ENCODE data around the gene PRCC. TPM values are rescaled to one million over a fixed set of nuclear protein-coding genes. Genes with fewer than 3 reads are reported as not detected.

The PRCC gene
- total and polyA plus RNA-seq, 12 donors = 35.9 to 137 (median 58.7) TPM

DNA sequence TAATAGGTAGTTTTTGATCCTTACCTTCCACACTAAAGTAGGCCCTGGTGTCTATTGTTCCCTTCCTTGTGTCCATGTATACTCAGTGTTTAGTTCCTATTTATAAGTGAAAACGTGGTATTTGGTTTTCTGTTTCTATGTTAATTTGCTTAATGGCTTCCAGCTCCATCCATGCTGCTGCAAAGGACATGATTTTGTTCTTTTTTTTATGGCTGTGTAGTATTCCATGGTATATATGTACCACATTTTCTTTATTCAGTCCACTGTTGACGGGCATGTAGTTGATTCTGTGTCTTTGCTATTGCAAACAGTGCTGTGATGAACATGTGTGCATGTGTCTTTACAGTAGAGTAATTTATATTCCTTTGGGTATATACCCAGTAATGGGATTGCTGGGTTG, 20.8 kb downstream of the PRCC start:
- WGBS, 4 donors = 93 to 99% (median 94%) methylated on average over 2 of the region's 2 CpGs
- Histone ChIP-seq H3K4me3 (no peak overlapping the region), H3K9me3 (replicated peaks in 1 of 3) (no peaks in the 10 kb centered on the region), H3K36me3 (replicated peaks in 1 of 2) (peaks cover 0 to 77% of the 10 kb centered on the region in 2 donors), H3K27me3 (no peaks in the 10 kb centered on the region), H3K4me1 (replicated peaks in 1 of 2) (no peaks in the 10 kb centered on the region), H3K27ac (no peak overlapping the region)
- intact Hi-C loops (cut with DNase I) = no loop called here
- DNase-seq = no peak
- TF ChIP-seq, protein P1, sequence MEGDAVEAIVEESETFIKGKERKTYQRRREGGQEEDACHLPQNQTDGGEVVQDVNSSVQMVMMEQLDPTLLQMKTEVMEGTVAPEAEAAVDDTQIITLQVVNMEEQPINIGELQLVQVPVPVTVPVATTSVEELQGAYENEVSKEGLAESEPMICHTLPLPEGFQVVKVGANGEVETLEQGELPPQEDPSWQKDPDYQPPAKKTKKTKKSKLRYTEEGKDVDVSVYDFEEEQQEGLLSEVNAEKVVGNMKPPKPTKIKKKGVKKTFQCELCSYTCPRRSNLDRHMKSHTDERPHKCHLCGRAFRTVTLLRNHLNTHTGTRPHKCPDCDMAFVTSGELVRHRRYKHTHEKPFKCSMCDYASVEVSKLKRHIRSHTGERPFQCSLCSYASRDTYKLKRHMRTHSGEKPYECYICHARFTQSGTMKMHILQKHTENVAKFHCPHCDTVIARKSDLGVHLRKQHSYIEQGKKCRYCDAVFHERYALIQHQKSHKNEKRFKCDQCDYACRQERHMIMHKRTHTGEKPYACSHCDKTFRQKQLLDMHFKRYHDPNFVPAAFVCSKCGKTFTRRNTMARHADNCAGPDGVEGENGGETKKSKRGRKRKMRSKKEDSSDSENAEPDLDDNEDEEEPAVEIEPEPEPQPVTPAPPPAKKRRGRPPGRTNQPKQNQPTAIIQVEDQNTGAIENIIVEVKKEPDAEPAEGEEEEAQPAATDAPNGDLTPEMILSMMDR (IDR thresholded peaks at IDR 0.05) = no peak
- TF ChIP-seq POLR2A (IDR thresholded peaks at IDR 0.05) = no peak

DNA sequence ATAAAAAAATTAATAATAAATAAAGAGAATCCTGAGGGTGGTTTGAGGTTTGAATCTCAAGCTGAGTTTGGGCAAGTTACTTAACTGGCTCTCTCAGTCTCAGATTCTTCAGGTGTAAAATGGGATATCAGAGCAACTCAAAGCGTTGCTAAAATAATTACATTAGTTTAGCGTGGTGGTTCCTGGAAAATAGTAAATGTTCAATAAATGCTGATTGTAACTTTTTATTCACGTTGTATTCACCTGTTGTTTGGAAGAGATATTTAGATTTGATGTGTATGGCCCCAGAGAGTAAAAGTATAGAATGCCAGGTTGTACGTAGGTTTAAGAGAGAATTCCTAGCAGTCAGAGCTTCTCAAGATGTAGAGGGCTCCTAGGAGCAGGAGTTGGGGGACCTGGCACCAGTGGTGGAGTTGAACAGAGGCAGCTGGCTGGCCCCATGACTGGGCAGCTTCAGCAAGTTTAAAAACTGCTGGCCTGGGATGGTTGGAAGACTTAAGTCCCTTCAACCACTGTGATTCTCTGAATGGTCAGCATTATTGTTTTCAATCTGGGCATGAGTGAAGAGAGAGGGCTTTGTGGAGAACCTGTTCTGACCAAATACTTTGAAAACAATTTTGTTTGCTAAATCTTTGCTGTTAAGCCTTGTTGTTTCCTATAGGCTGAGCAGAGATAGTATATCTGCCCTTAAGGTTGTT, 22.4 kb downstream of the PRCC start:
- Histone ChIP-seq H3K27ac (no peak overlapping the region), H3K4me3 (no peak overlapping the region), H3K4me1 (replicated peaks in 1 of 2) (no peaks in the 10 kb centered on the region), H3K27me3 (no peaks in the 10 kb centered on the region), H3K9me3 (replicated peaks in 1 of 3) (no peaks in the 10 kb centered on the region), H3K36me3 (replicated peaks in 1 of 2) (peaks cover 0 to 77% of the 10 kb centered on the region in 2 donors)
- no peak for DNase-seq
- WGBS, 4 donors = 81 to 93% (median 82%) methylated on average over 4 of the region's 4 CpGs
- intact Hi-C loops (cut with DNase I) = no loop called here
- TF ChIP-seq, protein P1 (IDR thresholded peaks at IDR 0.05) = no peak
- TF ChIP-seq POLR2A (IDR thresholded peaks at IDR 0.05) = no peak

DNA sequence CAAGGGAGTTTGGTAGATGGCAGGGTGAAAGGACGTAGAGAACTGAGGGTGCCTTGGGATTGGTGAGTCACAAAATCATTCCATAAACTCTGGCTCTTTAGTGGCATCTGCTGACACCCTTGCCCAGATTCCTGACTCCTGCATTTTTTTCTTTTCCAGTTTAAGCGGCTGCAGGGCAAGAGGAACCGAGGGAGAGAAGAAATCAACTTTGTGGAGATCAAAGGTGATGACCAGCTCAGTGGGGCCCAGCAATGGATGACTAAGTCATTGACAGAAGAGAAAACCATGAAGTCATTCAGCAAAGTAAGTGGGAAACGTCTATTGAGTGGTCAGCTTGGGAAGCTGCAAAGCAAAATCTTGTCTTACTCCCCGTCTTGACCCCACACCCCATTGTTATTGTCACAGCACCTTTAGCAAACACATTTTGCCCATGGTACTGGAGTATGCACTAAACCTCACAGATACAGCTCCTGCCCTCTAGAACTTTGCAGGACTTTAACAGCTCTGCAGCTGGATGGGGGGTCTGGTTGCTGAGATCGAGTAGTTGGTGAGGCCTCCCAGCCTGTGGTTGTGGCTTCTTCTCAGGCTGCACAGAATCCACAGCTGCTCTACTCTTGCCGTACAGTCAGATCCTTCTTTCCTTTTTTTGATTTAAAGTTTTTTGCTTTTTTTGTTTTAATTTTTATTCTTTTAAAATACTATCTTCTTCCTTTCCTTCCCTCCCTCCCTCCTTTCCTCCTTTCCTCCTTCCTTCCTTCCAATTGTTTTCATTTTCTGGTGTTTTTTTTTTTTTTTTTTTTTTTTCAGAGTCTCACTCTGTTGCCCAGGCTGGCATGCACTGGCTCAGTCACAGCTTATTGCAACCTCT, 27.4 kb downstream of the PRCC start:
- DNase-seq = no peak
- Histone ChIP-seq H3K27me3 (no peaks in the 10 kb centered on the region), H3K27ac (peak overlapping the region in 1 of 5 donors; percentile 55), H3K4me3 (no peak overlapping the region), H3K9me3 (replicated peaks in 1 of 3) (no peaks in the 10 kb centered on the region), H3K36me3 (replicated peaks in 1 of 2) (peaks cover 0 to 91% of the 10 kb centered on the region in 2 donors), H3K4me1 (replicated peaks in 1 of 2) (peaks cover 3 to 10% of the 10 kb centered on the region in 2 donors)
- TF ChIP-seq, protein P1 (IDR thresholded peaks at IDR 0.05) = no peak
- no peak for TF ChIP-seq POLR2A (IDR thresholded peaks at IDR 0.05)
- 77 to 79% (median 78%) methylated on average over 7 of the region's 7 CpGs for WGBS, 4 donors
- intact Hi-C loops (cut with DNase I) = no loop called here

DNA sequence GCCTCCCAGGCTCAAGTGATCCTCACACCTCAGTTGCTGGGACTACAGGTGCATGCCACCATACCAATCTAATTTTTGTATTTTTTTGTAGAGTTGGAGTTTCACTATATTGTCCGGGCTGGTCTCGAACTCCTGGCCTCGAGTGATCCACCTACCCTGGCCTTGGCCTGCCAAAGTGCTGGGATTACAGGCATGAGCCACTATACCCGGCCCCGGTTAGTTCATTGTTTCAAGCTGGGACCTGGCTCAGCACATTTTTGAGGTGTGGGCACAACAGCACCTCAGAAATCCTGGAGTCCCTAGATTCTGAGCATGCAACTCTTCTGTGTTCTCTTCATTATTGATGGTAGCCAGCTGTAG, 28.0 kb downstream of the PRCC start:
- no peak for TF ChIP-seq POLR2A (IDR thresholded peaks at IDR 0.05)
- TF ChIP-seq, protein P1 (IDR thresholded peaks at IDR 0.05) = no peak
- Histone ChIP-seq H3K9me3 (replicated peaks in 1 of 3) (no peaks in the 10 kb centered on the region), H3K4me1 (replicated peaks in 1 of 2) (peaks cover 3 to 10% of the 10 kb centered on the region in 2 donors), H3K4me3 (no peak overlapping the region), H3K36me3 (replicated peaks in 1 of 2) (peaks cover 0 to 97% of the 10 kb centered on the region in 2 donors), H3K27ac (peak overlapping the region in 2 of 5 donors; percentile 51 to 55), H3K27me3 (no peaks in the 10 kb centered on the region)
- intact Hi-C loops (cut with DNase I) = no loop called here
- DNase-seq = peak in 1 of 7 donors; percentile 50
- WGBS, 4 donors = 73 to 79% (median 74%) methylated on average over 5 of the region's 5 CpGs

All from adrenal gland (tissue), 12 donors.